K562 (cell line): Measurements from ENCODE around the gene ZNF791. TPM values are rescaled to one million over a fixed set of nuclear protein-coding genes. Genes with fewer than 3 reads are reported as not detected.

Experiments used
- ATF4 ChIP-seq: fragments of 450-650 bp; formaldehyde crosslinking; IDR thresholded peaks from 2 replicates; pipeline ENCODE4 v1.4.0; 2022; ENCODE audit warnings: mild to moderate bottlenecking, moderate library complexity
- BDP1 ChIP-seq: IDR thresholded peaks from 3 replicates; pipeline ENCODE4 v1.6.1; 2011; ENCODE audit not compliant: insufficient read length, insufficient read depth
- CLOCK ChIP-seq: fragments of 250-450 bp; sonication (Bioruptor Pico); IDR thresholded peaks from 2 replicates; pipeline ENCODE4 v1.4.0; 2020; ENCODE audit warnings: mild to moderate bottlenecking, moderate library complexity, borderline replicate concordance
- CREB1 ChIP-seq, 2 experiments: sonication (generic) in 1 of 2; formaldehyde crosslinking in 1 of 2; IDR thresholded peaks; 2 replicates each; pipeline versions ENCODE4 v1.6.1 to v1.8.0; 2012 to 2022; ENCODE audit warnings: inconsistent platforms in 1 of 2, mild to moderate bottlenecking in 1 of 2, missing genetic modification reagents in 1 of 2, moderate library complexity in 1 of 2
- EP400 ChIP-seq: fragments of 450-650 bp; IDR thresholded peaks from 2 replicates; pipeline ENCODE4 v1.6.1; 2017; ENCODE audit warnings: antibody characterized with exemption, mild to moderate bottlenecking, moderate library complexity
- FOXM1 ChIP-seq, 2 experiments: fragments of 450-650 bp in 1 of 2; sonication (generic) in 1 of 2; formaldehyde crosslinking in 1 of 2; IDR thresholded peaks; 2 replicates each; pipeline versions ENCODE4 v1.6.1 to v1.9.0; 2017 to 2022; ENCODE audit warnings: low read depth in 2 of 2, mild to moderate bottlenecking in 2 of 2, missing genetic modification reagents in 1 of 2, moderate library complexity in 1 of 2
- FOXO4 ChIP-seq: fragments of 450-650 bp; formaldehyde crosslinking; IDR thresholded peaks from 2 replicates; pipeline ENCODE4 v1.4.0; 2020; ENCODE audit warnings: mild to moderate bottlenecking, moderate library complexity
- ILF3 ChIP-seq: fragments of 450-650 bp; IDR thresholded peaks from 2 replicates; pipeline ENCODE4 v1.6.1; 2018; ENCODE audit warnings: antibody characterized with exemption, mild to moderate bottlenecking, moderate library complexity, borderline replicate concordance
- NCOA2 ChIP-seq, 2 experiments: fragments of 450-650 bp; IDR thresholded peaks; 2 replicates each; pipeline ENCODE4 v1.6.1; 2018; ENCODE audit warnings: mild to moderate bottlenecking in 2 of 2, moderate library complexity in 1 of 2; ENCODE audit not compliant: partially characterized antibody in 2 of 2
- RCOR1 ChIP-seq, 2 experiments: IDR thresholded peaks; 2 replicates each; pipeline ENCODE4 v1.6.1; 2012; ENCODE audit warnings: low read depth in 2 of 2, low read length in 2 of 2, borderline replicate concordance in 1 of 2, improper control_type of control experiment in 1 of 2
- SRSF9 ChIP-seq: fragments of 200-400 bp; formaldehyde crosslinking; IDR thresholded peaks from 2 replicates; pipeline ENCODE4 v1.6.1; 2017; ENCODE audit warnings: low read depth, low read length, borderline replicate concordance
- TAF9B ChIP-seq: fragments of 450-650 bp; IDR thresholded peaks from 2 replicates; pipeline ENCODE4 v1.6.1; 2018; ENCODE audit warnings: mild to moderate bottlenecking; ENCODE audit not compliant: partially characterized antibody
- ZBTB33 ChIP-seq: sonication (generic); formaldehyde crosslinking; IDR thresholded peaks from 2 replicates; pipeline ENCODE4 v1.8.1; 2023; ENCODE audit warnings: mild to moderate bottlenecking, missing genetic modification reagents
- ZBTB49 ChIP-seq: sonication (generic); formaldehyde crosslinking; IDR thresholded peaks from 2 replicates; pipeline ENCODE4 v1.8.0; 2022; ENCODE audit warnings: missing genetic modification reagents, mild to moderate bottlenecking, borderline replicate concordance
- ZKSCAN8 ChIP-seq: fragments of 200-800 bp; sonication (Bioruptor generic); IDR thresholded peaks from 2 replicates; pipeline ENCODE4 v1.6.1; 2016; ENCODE audit warnings: missing genetic modification characterization, missing compliant biosample characterization
- polyA plus RNA-seq, 8 experiments: library from polyadenylated mRNA; depleted of rRNA in 4 of 8; stranded (reverse) in 5 of 8; unstranded in 3 of 8; fragments of >200 nt; fragmentation: Nextera tagmentation in 2 of 8; fragmentation: Illumina TruSeq in 1 of 8; extraction: Ambion mirVana in 2 of 8; extraction: Trizol in 1 of 8; gene quantifications; 2 replicates each; pipeline versions ENCODE4 v1.2.1 to v1.2.3, GENCODE V29; 2011 to 2014; ENCODE audit warnings: inconsistent platforms in 1 of 8, missing spikeins in 1 of 8
- total RNA-seq, 7 experiments: library from RNA; depleted of rRNA in 6 of 7; stranded (reverse); fragments of >200 nt in 6 of 7; fragmentation: Illumina TruSeq in 2 of 7; extraction: Trizol in 2 of 7; gene quantifications; 2 replicates each; pipeline versions ENCODE4 v1.2.1 to v1.2.3, GENCODE V29; 2011 to 2021; ENCODE audit warnings: low replicate concordance in 1 of 7

ZNF791 gene
- total and polyA plus RNA-seq, 9 of the 15 experiments (the other 6 are each of a cell fraction or from before 2014, with no cell fraction given) = 7.8 to 22.7 (median 13.1) TPM

GRCh38 chr19:12669270-12670158 lies 58.8 kb downstream of the ZNF791 start (continued):
- TF ChIP-seq ZBTB33 (CRISPR knock-in tag) = no peak
- no peak; the same call in 1 of the 2 replicates for TF ChIP-seq CREB1 (IDR thresholded peaks at IDR 0.05)
- TF ChIP-seq CREB1 (CRISPR knock-in tag; IDR thresholded peaks at IDR 0.05) = 0 out of 2 replicates have a peak, but pooled peaks have one; percentile 38
- no peak for TF ChIP-seq BDP1
- TF ChIP-seq FOXO4 = no peak
- no peak for TF ChIP-seq CLOCK (CRISPR knock-in tag)
- no peak for TF ChIP-seq NCOA2 (IDR thresholded peaks at IDR 0.05; ENCODE audit: partially characterized antibody in 2 of 2)
- TF ChIP-seq ILF3 = 0 out of 2 replicates have a peak, but pooled peaks have one; percentile 16
- TF ChIP-seq EP400 = peak; percentile 93
- TF ChIP-seq ZKSCAN8 = no peak
- TF ChIP-seq RCOR1 (IDR thresholded peaks at IDR 0.05; ENCODE audit: borderline replicate concordance in 1 of 2, low read depth in 2 of 2, low read length in 2 of 2) = no peak
- TF ChIP-seq SRSF9 = no peak
- no peak for TF ChIP-seq TAF9B
- TF ChIP-seq FOXM1 (IDR thresholded peaks at IDR 0.05; ENCODE audit: low read depth) = peak; percentile 69
- TF ChIP-seq FOXM1 (CRISPR knock-in tag; IDR thresholded peaks at IDR 0.05; ENCODE audit: low read depth) = no peak
- no peak for TF ChIP-seq ZBTB49
- no peak for TF ChIP-seq ATF4 (CRISPR knock-in tag)
